Right hindlimb (tissue), 1 donor: ENCODE data around the gene SNTG2.

Experiments used
- DNase-seq: peaks from one replicate; pipeline ENCODE4 v3.0.0-alpha.2; 2018

The SNTG2 gene

DNA sequence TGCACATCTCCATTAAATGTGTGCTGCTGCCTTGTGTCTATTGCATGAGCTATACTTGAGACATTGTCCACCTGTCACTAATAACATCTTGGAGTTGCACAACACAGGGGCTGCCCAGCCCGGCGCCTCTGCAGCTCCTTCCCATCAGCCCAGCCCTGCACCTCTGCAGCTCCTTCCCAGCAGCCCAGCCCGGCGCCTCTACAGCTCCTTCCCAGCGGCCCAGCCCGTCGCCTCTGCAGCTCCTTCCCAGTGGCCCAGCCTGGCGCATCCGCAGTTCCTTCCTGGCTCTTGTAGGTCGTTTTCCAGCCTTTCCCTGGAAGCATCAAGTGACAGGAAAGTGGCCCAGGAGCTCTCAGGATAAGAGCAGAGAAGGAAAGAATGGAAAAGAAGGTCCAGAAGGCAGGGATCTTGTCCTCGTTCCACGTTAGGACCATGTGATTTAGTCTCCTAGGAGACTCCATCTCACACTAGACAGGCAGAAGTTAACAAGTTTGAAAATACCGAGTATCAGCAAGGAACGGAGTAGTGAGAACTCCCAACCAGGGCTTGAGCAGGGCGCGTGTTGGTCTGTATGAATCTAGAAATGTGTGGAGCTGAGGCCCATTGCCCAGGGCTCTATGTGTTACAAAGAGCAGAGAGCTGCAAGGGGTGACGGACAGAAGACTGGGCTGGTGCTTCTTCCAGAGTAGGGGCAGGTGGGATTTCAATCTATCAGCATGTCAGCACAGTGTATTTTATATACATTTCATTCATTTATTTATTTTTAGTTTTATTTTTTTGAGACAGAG lies 346.9 kb downstream of the SNTG2 start:
- no peak for DNase-seq

DNA sequence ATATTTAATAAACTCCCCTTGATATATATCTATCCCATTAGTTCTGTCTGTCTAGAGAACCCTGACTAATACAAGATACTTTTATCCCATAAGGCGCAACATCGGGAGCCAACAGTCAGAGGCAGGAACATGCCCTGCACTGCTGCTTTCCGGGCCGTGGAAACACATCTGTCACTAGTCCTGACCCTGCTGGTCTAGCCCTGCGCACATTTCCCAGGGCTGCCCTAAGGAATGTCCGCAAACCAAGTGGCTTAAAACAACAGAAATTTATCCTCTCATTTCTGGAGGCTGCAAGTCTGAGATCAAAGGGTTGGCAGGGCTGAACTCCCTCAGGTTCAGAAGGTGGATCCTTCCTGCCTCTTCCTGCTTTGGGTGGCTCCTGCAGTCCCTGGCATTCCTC lies 348.4 kb downstream of the SNTG2 start:
- no peak for DNase-seq

DNA sequence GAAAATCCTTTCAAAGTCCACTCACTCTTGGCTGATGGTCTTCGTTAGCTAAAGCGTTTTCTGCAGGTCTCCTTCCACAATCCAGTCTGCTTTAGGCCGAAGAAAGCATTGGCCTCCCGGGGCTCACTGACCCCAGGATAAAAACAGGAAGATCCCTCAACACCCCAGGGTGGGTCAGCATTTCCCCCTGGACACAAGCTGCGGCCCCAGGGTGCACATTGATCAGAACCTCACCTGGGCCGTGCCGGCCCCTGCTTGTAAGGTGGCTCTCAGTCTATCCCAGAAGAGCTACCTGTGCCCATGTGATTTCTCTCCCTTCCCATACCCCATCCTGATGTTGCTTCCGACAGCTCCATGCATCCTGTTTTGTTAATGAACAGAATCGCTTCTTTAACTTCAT lies 349.6 kb downstream of the SNTG2 start:
- no peak for DNase-seq

DNA sequence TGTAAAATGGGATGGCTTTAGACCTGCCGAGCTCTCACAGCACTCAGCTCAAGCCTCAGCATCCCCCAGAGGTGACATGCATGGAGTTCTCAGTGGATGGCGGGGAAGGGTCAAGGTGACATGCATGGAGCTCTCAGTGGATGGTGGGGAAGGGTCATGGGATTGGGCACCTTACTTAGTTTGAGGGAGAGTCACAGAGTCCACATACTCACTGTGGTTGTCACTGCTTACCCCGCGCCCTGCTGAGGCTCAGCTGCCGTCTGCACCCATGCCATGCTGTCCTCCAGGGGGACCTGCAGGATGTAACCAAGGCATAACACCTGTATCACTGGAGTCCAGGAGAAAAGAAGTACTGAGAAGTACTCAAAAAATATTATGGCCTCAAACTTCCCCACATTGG lies 350.4 kb downstream of the SNTG2 start:
- no peak for DNase-seq

DNA sequence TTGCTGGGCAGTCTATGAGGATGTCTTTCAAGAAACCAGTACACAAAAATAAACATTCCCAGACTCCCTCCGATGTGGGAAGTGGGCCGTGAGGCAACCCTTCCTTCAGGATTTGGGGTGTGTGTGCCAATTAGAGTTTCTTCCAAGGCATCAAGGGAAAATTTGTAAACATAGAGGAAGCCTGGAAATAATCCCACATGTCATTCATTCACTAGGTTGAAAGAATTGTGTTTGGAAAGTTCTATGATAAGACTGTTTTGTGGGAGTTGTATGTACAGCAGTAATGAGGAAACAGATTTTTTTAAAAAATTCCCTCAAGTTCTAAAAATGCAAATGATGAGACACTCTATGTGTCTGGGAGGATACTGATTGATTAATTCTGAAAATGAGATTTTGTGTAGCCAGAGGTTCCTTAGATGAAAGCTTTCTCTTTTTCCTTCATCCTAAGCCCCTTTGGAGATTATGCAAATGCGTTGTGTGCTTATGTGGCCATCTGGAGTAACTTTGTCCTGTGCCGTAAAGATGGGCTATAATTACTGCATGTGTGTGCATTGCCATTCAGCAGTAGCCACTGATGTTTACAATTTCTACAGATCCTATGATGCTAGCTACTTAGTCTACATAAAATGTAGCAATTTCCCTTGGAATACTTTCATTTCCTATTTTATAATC lies 354.8 kb downstream of the SNTG2 start:
- DNase-seq = no peak

DNA sequence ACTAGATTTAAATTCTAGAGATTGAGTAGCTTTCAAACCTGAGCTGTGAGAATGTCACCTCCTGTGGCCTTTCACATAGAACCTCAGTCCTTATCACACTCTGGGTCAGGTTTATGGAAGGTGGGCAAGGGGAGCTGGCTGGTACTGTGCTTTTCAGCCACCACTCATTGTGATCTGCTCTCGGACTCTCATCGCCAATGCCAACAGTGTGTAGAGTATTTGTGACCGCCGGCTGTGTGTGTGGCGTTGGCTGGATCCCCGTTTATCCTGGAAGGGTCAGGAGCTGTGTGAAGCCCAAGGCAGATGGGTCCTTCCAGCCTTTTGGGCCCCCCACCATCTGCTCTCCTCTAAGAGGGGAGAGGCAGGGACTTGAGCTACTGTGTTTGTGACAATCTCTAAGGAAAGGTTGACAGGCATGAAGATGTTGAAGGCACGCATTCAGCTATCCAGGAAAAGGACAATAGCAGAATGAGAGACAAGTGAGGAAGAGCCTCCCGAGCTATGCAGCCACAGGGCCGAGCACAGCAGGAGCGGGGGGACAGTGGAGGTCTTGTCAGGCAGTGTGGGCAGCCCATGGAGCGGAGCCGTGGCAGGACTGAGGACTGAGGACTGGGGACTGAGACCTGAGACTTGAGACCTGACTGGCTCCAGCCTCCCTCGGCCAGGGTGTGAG lies 355.5 kb downstream of the SNTG2 start:
- DNase-seq = no peak

DNA sequence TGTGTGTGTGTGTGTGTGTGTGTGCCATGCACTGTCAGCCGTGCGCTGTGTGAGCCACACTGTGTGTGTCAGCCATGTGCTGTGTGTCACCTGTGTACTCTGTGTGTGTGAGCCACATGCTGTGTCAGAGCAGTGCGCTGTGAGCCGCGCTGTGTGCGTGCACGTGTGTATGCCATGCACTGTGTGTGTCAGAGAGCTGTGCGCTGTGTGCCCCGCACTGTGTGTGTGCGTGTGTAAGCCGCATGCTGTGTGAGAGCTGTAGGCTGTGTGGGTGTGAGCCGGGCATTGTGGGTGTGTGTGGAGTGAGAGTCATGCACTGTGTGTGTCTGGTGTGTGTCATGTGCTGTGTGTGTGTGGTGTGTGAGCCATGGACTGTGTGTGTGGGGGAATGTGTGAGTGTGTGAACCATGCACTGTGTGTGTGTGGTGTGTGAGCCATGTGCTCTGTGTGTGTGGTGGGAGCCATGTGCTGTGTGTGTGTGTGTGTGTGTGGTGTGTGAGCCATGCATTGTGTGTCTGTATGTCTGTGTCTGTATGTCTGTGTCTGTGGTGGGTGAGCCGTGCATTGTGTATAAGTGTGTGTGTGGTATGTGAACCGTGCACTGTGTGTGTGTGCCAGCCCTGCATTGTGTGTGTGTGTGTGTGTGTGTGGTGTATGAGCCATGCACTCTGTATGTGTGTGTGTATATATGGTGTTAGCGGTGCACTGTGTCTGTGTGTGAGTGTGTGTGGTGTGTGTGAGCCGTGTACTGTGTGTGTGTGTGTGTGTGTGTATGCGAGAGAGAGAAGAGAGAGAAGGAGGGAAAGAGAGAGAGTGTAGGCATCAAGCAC lies 356.3 kb downstream of the SNTG2 start:
- DNase-seq = no peak

DNA sequence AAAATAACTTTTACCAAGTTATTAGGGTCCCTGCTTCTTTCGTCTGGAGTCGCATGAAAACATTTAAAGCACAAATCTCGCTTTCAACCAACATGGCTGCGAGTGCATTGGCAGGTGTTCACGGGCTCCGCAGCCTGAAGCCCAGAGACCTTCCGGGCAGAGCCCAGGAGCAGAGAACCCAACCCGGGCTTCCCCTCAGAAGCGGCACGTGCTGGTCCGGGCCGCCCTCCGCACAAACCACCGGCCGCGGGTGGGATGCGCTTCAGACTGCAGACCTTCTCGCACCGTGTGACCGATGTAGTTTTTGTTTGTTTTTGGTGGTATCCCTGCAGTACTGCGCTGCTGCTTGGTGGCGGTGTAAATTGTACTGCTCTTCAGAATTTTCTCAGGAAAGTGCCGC lies 357.0 kb downstream of the SNTG2 start:
- DNase-seq = no peak

DNA sequence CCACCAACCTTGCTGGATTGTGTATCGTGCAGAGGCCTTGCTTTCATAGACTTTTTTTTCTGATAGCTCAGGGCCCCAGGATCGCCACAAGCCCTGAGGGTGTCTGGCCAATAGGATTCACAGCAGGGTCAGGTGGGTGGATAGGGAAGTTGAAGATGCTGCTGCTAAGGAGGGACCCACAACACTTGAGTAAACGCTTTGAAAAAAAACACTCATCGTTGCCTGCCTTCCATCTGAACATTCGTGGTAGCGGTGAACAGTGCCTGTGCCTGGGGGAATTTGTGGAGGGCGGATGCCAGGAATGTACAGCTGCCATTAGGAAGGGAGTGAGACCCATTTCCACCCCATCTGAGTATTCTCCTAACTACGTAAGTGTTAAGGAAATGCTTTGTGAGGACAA lies 358.0 kb downstream of the SNTG2 start:
- DNase-seq = no peak

DNA sequence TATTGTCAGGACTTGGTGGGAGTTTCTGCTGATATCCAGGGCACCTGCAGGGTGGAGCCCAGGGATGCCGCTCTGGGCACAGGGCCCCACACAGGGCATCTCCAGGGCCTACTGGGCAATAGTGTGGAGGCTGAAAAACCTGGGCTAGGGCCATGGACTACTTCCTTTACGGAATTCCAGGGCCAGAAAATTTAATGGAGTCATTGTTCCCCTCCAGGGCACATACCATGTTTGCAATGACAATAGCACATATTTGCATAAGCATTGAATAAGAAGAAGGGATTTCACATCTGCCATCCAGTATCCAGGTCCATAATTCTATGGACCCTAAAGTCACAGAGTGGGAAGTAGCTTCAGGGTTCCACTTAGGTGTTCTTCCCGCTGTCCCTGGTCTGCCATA lies 358.9 kb downstream of the SNTG2 start:
- DNase-seq = no peak

DNA sequence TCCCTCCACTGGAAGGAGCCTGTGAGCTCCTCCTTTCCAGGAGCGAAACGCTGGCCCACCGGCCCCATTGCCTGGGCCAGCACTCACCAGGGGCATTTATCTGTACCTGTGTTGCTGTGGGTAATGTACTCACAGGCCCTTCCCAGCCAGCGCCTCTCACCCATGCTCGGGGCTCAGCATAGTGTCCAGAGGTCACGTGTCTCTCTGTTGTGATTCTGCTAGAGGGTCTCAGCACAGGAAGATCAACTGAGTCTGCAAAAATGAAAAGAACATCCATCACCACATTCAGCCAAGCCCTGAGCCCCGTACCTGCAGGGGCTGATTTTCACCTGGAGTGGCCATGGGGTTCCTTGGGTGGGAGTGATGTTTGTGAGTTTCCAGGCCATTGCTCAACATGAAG lies 359.6 kb downstream of the SNTG2 start:
- no peak for DNase-seq

DNA sequence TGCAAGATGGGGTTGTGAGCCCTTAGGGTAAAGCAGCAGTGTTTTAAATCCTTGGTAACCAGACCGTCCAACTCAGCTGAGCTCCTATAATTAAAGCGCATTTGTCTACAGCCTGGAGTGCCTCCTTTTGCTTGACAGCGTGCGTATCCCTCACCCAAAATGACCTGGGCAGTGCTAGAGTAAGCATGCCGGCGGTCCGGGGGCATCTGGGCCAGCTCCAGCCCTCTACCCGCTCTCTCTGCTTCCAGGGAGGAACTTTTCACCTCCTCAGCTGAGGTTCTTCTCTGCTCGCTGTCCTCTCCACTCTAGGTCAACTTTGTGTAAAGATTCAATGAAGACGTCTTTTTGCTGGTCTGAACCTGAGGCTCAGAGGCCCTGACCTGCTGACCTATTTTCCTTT lies 360.2 kb downstream of the SNTG2 start:
- DNase-seq = no peak

DNA sequence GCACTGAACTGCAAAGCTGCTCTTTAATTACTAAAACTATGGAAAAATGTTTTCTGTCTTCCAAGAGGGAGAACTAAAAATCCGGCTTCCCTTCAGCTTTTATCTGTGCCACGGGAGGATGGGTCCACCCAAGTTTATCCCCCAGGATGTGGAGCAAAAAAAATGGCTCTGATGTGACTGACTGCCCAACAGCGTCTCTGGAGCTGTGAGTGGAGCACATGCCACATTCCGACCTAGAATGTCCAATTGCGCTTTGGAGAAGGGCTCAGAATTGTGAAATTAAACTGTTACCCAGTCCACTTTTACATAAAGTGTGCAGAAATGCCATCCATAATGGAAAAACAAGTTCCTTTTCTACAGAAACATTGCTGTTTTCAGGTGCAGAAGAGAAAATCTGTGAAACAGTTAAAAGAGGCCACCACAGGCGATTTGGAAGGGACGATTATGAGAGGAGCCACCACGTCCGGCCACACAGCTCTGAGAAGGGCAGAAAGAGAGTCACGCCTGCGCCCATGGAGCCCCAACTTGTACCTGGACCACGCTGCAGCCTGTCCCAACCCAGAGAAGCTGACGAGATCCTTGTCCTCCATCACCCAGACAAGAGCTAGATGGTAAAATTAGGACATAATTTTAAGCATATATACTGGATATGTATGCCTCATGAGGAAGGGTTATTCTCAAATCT lies 362.7 kb downstream of the SNTG2 start:
- DNase-seq = no peak

DNA sequence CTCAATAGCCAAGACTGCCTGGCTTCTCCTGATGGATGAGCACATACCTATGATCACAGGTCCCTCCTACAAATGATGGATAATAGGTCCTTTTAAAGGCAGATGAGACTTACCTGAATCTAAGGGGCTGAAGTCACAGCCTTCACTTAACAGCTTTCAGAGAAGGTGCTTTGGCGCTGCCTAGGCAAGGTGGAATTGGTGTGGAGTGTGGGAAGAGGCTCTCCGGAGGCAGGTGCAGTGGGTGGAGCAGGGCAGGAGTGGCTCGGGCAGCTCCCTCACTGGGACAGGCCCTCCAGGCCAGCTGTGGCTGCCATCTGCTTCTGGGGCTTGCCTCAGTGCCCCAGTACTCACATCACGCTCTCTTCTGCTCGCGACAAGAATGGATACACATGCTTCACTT lies 363.6 kb downstream of the SNTG2 start:
- no peak for DNase-seq

DNA sequence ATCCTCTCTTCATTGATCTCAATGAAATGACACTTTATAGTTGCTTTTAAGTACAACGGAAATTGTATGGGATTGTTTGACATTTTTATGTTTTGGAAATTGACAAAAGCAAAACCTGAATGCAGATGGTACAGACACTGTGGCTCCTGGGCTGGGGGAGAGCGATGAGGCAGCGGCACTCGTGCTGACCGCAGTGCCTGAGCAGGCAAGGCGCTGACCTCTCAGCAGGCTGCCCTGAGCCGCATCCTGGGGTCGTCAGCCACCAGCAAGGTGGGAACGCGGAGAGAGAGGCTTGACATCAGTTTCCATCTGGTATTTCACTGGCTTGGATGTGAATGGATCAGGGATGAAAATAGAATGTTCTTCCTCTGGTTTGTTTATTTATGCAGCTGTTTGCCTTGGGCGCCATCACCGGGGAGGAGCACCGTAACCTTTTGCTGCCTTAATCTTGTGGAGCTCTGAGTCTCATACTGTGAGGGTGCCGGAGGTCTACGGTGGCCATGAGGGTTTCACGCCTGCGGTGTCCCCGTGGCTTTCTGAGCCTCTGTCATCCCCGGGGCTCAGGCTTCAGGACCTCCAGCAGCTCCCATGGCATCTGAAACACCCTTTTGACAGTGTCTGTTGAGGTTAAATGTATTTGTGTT lies 367.8 kb downstream of the SNTG2 start:
- DNase-seq = no peak

DNA sequence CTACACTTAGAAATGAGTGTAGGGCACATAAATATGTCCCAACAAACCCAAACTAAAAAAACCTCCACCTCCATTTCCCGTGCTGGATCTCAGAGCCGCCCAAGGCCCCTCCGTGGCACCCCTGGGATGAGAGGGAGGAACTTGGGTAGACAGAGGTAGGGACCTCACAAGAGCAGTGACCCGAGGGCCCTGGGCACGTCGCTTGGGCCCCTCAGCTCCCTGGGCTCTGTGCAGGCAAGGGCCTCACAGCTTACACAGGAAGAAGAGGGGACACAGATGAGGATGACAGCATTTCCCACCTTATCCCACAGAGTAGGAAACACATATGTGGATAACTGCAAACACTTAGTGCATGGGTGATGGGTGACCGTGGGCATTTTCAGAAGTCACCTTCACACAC lies 368.7 kb downstream of the SNTG2 start:
- no peak for DNase-seq

DNA sequence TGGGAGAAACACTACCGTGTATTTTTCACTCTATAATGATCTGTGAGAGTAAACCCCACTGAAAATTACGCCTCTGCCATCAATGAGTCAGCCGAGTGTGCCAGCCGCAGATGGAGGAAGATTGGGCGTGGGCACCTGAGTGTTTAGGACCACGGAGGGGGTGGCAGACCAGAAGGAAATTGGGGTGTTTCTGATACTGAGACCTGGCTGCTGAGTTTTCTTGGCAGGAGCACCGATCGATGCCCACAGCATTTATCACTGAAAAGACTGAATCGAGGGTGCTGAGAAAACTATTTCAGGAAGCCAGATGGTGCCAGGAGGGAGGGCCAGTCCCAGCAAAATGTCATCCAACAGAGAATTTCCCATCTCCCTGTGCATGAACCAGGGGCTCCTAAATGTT lies 370.7 kb downstream of the SNTG2 start:
- no peak for DNase-seq

DNA sequence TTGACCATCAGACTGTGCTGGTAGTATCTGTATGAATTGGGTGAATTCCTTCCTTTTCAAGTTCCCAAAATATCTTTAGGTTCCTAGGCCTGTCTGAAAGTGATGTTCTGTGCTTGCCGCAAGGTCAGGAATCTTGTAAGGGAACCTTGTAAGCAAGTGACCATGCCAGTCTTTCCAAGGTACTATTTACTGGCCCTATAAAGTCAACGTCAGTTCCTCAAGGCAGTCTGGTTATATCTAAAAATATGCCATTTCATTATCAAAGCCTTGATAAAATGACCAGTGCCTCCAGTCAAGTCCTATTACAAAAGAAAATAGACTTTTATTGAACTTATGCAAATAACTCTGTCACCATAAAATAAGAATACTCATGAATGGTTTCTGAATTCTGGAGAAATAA lies 374.2 kb downstream of the SNTG2 start:
- DNase-seq = no peak

DNA sequence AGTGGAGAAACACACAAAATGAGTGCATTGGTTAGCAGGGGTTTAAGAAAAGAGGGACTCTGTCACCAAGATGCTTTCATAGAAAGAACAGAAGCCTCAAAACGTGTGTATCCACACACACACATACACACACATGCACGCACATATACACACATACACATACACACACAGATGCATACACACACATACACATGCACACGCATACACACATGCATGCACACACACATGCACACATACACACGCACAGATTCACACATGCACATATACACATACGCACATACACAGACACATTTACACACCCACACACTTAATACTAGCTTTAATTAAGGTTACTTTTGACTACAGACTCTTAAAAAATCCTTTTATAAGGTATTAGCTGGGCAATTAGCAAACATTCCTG lies 378.0 kb downstream of the SNTG2 start:
- DNase-seq = no peak

DNA sequence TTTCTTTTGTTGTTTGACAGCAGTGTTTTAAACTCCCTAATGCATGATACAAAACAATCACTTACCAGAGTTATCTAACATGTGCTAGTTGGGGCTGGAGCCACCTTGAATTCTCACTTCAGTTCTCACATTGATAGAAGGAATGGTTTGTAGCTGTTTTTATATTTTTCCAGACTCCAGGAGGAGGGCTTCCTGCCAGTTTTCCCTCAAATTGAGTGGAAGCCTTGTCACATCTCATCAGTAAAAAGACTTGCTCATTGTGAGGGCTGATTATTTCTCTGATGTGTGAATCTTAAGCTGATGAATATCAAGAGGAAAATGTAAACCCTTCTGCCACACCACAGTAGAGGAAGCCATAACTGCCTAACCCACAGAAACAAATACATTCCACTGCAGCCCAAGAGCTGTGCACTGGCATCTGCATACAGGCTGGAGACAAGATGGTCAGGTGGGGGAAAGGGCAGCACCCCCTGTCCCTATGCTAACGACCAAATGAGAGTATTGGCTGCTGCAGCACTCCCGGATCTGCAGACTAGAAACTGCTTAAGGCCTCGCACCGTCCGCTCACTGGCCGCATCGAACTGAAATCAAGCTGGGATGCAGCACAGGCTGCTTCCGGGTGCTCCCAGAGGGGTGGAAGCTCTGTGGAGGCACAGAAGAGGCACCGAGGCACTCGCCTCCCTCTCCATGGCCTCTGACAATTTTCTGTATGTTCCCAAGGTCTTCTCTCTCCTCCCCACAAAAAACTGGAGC lies 388.9 kb downstream of the SNTG2 start:
- DNase-seq = no peak

DNA sequence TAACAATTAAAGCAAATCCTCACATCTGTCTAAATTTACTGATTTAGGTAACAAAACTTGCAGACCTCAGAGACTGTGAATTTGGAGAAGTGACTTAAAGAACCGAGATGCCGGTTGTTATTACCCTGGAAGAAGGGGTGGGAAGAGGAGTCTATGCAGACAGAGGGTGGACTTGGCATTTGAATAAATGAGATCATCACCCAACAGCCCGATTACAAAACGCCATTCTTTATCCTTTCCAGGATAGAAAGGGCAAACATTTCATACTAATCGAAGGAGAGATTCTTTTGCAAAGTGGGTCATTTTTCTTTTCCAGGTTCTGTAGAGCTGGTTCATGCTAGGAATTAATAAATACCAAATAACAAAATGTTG lies 389.5 kb downstream of the SNTG2 start:
- DNase-seq = no peak
